Measurements from ENCODE around the gene CEP85L.

Gene CEP85L

DNA sequence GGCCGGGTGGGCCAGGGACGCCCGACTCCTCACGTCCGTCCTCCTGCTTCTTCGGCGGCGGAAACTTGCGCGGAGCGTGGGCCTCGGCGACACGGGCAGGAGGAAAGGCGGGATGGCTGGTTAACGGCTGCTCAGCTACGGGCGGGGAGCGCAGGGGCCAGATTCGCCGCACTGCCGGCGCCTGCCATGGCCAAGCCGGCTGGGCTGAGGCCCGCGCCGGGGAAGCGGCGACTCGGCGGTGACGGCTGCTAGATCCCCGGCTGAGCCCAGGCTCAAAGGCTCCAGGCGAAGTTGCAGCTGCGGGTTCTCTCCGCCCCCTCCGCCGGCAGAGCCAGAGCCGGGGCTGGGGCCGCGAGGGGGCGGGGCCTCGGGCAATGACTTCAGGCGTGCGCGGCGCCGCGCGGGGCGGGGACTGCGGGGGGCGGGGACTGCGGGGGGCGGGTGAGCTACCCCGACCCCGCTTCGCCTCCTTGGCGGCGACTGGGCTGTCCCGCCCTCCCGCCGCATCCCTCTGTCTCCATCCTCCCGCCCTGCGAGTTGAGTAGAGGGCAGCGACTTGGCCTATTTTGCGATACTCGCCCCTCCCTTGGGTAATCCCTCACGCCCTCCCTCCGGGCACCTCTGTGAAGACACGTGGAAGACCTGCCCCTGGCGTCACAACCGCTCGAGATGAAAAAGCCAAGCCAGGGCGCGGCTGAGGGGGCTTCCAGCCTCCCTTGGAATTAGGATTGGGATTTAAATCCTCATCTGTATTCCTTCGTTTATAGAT is at the start of gene CEP85L:
Gene CEP85L, minus strand, starts transcription at position 310 of the 769 bp plus-strand sequence. CDS start 322 bp downstream, outside the sequence.
- peak; percentile 54 for DNase-seq (ENCODE audit: low read depth)
- peak within 1 kb of the TSS; percentile 79 for H3K4me3 ChIP-seq (ENCODE audit: low read length)
- TF ChIP-seq, protein P1, sequence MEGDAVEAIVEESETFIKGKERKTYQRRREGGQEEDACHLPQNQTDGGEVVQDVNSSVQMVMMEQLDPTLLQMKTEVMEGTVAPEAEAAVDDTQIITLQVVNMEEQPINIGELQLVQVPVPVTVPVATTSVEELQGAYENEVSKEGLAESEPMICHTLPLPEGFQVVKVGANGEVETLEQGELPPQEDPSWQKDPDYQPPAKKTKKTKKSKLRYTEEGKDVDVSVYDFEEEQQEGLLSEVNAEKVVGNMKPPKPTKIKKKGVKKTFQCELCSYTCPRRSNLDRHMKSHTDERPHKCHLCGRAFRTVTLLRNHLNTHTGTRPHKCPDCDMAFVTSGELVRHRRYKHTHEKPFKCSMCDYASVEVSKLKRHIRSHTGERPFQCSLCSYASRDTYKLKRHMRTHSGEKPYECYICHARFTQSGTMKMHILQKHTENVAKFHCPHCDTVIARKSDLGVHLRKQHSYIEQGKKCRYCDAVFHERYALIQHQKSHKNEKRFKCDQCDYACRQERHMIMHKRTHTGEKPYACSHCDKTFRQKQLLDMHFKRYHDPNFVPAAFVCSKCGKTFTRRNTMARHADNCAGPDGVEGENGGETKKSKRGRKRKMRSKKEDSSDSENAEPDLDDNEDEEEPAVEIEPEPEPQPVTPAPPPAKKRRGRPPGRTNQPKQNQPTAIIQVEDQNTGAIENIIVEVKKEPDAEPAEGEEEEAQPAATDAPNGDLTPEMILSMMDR (conservative IDR thresholded peaks at IDR 0.05; ENCODE audit: low read depth, low read length): no peak

DNA sequence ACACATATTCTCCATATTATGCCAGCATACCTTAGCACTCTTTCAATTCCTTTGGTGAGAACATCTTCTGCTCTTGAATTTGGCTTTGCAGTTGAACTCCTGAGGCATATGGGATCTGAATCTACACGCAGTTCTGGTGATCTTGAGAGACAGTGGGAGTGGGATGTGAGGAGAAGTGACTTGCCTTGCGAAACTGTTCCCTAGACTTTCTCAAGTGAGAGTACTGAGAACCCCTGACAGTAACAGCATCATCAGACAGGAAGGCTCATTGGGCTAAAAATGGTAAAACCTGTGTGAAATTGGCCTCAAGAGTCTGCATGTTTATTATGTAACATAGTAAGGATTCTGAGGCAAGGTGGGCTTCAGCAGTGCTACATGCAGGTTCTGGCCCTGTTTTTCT is 49.1 kb upstream of the CEP85L start:
- TF ChIP-seq, protein P1 (conservative IDR thresholded peaks at IDR 0.05; ENCODE audit: low read depth, low read length): no peak
- DNase-seq (ENCODE audit: low read depth): no peak
- H3K4me3 ChIP-seq (ENCODE audit: low read length): no peak overlapping the region

DNA sequence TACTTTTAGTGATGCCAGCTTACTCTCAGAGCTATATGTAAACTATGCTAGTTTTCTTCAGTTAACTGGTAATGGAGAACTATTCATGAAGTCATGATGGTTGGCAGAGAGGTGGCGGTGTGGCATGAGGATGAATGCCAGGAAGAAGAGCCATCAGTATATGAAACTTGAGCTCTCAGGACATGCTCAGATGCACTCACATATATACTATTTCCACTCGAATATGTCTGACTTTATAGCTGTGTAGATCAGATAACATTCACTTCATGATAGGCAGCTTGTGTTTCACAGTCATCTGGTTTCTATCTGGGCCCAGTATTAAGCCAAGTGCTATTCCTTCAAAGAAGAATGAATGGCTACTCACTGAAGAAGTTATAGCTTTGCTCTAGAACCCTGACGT is 46.2 kb upstream of the CEP85L start:
- no peak overlapping the region for H3K4me3 ChIP-seq (ENCODE audit: low read length)
- TF ChIP-seq, protein P1 (conservative IDR thresholded peaks at IDR 0.05; ENCODE audit: low read depth, low read length): no peak
- DNase-seq (ENCODE audit: low read depth): no peak

DNA sequence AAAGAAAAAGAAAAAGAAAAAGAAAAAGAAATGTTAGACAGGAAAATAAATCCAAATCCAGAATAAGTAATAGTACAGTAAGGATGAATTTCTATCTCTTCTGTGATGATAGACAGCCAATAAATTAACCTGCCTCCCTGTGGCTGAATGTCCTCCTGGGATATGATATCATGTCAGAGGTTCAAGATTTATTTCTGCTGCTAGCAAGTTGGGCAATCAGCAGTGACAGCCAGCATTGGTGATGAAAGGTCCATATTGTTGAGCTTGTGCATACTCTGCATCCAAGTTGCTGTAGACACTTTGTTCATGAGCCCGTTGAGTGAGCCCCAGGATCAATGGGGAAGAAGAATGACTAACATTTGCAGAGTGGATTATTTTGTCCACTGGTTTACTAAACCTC is 44.9 kb upstream of the CEP85L start:
- TF ChIP-seq, protein P1 (conservative IDR thresholded peaks at IDR 0.05; ENCODE audit: low read depth, low read length): no peak
- H3K4me3 ChIP-seq (ENCODE audit: low read length): no peak overlapping the region
- DNase-seq (ENCODE audit: low read depth): no peak

DNA sequence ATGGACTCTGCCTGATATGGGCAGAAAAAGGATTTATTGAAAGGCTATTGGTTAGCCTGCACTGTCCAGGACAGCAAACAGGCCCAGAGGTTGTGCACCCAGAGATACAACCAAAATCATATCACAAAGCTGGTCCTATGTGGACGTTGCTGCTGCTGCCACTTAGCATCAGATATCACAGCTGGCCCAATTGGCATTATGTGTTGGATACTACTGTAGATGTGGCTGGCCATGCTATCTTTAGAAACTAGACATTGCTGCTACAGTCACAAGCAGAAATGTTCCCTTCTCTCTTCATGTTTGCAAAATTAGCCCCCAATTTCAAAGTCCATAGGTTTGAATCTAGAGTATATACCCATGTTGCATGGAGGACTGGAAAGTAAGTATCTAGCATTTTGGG is 42.2 kb upstream of the CEP85L start:
- no peak for DNase-seq (ENCODE audit: low read depth)
- H3K4me3 ChIP-seq (ENCODE audit: low read length): no peak overlapping the region
- TF ChIP-seq, protein P1 (conservative IDR thresholded peaks at IDR 0.05; ENCODE audit: low read depth, low read length): no peak

DNA sequence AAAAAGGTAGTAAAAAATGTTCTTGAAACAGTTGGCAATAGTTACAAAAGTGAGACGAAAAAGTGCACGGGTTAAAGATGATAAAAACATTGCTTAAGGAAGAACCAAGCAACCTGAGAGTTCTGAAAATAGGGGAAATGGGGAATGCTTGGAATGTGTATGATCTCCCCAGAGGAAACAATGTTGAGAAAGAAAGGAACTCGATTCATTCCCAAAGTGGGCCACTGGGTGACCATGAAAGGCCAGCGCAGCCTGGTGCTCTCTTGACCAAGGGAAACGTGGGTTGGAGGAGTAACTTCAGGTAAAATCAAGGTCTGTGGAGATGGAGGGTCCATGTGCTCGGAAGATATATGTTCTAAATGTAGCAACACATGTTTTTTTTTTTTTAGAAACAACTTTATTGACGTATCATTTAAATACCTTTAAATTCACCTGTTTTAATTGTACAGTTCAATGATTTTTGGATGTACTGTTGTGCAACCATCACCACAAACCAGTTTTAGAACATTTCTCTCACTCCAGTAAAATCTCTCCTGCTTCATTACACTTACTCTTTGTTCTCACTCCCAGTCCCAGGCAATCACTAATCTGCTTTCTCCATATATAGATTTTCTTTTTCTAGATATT is 34.5 kb upstream of the CEP85L start:
- TF ChIP-seq, protein P1 (conservative IDR thresholded peaks at IDR 0.05; ENCODE audit: low read depth, low read length): no peak
- DNase-seq (ENCODE audit: low read depth): no peak
- no peak overlapping the region for H3K4me3 ChIP-seq (ENCODE audit: low read length)
